ENCODE data around the gene ZNF135. TPM values are rescaled to one million over a fixed set of nuclear protein-coding genes. Genes with fewer than 3 reads are reported as not detected.

Gene ZNF135
- total and polyA plus RNA-seq, 2 donors (not counting 3 experiments of a cell fraction or from before 2014, with no cell fraction given), result 1.2 to 1.5 TPM

DNA sequence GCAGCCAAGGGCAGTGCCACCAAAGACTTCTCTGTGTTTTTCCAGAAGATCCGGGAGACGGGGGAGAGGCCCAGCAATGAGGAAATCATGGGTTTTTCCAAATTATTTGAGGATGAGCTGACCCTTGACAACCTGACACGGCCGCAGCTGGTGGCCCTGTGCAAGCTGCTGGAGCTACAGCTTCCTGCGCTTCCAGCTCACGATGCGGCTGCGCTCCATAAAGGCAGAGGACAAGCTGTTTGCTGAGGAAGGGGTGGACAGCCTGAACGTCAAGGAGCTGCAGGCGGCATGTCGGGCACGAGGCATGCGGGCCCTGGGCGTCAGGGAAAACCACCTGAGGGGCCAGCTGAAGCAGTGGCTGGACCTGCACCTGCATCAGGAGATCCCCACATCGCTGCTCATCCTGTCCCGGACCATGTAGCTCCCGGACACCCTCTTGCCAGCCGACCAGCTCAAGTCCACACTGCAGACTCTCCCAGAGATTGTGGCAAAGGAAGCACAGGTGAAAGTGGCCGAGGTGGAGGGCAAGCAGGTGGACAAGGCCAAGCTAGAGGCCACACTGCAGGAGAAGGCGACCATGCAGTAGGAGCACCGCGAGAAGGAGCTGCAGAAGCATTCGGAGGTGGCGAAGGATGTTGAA, 13.6 kb upstream of the ZNF135 start:
- ChIA-PET POLR2A (no interaction called here), CTCF (no interaction called here)
- no peak for DNase-seq (ENCODE audit: low read depth, low spot score)
- no peak overlapping the region for H2AFZ ChIP-seq (ENCODE audit: low read depth, low read length)
- H4K20me1 ChIP-seq (replicated peaks; ENCODE audit: control insufficient read depth, extremely low read depth, insufficient read depth, low read length), result no peaks in the 10 kb centered on the region
- H3K4me2 ChIP-seq (ENCODE audit: insufficient read depth, low read length), result no peak overlapping the region
- H3K27ac ChIP-seq (ENCODE audit: insufficient read depth, low read depth, low read length), result no peak overlapping the region
- no peak for FAIRE-seq
- intact Hi-C loops (cut with micrococcal nuclease) (no loop called here), dilution Hi-C loops (cut with MboI; ENCODE audit: extremely low pct_ligation_motif_present, low sequenced_read_pairs) (no loop called here)
- H3K36me3 ChIP-seq (ENCODE audit: control insufficient read depth in 2 of 2, extremely low read depth in 1 of 2, insufficient read depth in 2 of 2, low read length in 2 of 2), result no peaks in the 10 kb centered on the region
- H3K9ac ChIP-seq (replicated peaks; ENCODE audit: extremely low read depth, insufficient read depth, low read length), result no peak overlapping the region
- no peaks in the 10 kb centered on the region for H3K27me3 ChIP-seq (ENCODE audit: control insufficient read depth in 2 of 2, insufficient read depth in 2 of 2, low read length in 2 of 2)
- no peak overlapping the region for H3K4me3 ChIP-seq (replicated peaks in 1 of 3; ENCODE audit: insufficient read depth in 1 of 3, low read depth in 1 of 3, low read length in 3 of 3)
- TF ChIP-seq EZH2 (IDR thresholded peaks at IDR 0.05; ENCODE audit: borderline replicate concordance, low read depth, low read length, severe bottlenecking), result no peak
- TF ChIP-seq, protein P1, sequence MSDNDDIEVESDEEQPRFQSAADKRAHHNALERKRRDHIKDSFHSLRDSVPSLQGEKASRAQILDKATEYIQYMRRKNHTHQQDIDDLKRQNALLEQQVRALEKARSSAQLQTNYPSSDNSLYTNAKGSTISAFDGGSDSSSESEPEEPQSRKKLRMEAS (IDR thresholded peaks at IDR 0.05; ENCODE audit: insufficient read depth, insufficient read length), result no peak
- TF ChIP-seq, protein P2, sequence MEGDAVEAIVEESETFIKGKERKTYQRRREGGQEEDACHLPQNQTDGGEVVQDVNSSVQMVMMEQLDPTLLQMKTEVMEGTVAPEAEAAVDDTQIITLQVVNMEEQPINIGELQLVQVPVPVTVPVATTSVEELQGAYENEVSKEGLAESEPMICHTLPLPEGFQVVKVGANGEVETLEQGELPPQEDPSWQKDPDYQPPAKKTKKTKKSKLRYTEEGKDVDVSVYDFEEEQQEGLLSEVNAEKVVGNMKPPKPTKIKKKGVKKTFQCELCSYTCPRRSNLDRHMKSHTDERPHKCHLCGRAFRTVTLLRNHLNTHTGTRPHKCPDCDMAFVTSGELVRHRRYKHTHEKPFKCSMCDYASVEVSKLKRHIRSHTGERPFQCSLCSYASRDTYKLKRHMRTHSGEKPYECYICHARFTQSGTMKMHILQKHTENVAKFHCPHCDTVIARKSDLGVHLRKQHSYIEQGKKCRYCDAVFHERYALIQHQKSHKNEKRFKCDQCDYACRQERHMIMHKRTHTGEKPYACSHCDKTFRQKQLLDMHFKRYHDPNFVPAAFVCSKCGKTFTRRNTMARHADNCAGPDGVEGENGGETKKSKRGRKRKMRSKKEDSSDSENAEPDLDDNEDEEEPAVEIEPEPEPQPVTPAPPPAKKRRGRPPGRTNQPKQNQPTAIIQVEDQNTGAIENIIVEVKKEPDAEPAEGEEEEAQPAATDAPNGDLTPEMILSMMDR (IDR thresholded peaks at IDR 0.05; ENCODE audit: extremely low read depth in 1 of 2, insufficient read depth in 1 of 2, low read depth in 1 of 2, low read length in 2 of 2), result no peak
- TF ChIP-seq GATA2 (IDR thresholded peaks at IDR 0.05; ENCODE audit: insufficient read depth, insufficient read length, low read depth, low read length), result no peak
- TF ChIP-seq FOS (IDR thresholded peaks at IDR 0.05; ENCODE audit: borderline replicate concordance, insufficient read depth, low read length), result no peak
- no peak for TF ChIP-seq JUN (IDR thresholded peaks at IDR 0.05; ENCODE audit: borderline replicate concordance, insufficient read depth, insufficient read length, low read depth)
- TF ChIP-seq POLR2A (IDR thresholded peaks at IDR 0.05; ENCODE audit: low read depth, low read length), result no peak
- no peak for TF ChIP-seq MYC (IDR thresholded peaks at IDR 0.05; ENCODE audit: low read depth, low read length)
- TF ChIP-seq POLR2AphosphoS5 (IDR thresholded peaks at IDR 0.05; ENCODE audit: insufficient read depth, low read depth, low read length), result no peak
- H3K9me3 ChIP-seq (replicated peaks; ENCODE audit: control insufficient read depth, insufficient read depth, low read length), result peaks cover 7% of the 10 kb centered on the region
- H3K79me2 ChIP-seq (ENCODE audit: control insufficient read depth, insufficient read depth, low read length), result no peaks in the 10 kb centered on the region
- BruUV-seq (replicated peaks), result no TSS peak
- no peaks in the 10 kb centered on the region for H3K9me1 ChIP-seq (replicated peaks; ENCODE audit: control insufficient read depth, extremely low read depth, insufficient read depth, low read length)
- no peaks in the 10 kb centered on the region for H3K4me1 ChIP-seq (ENCODE audit: control insufficient read depth, extremely low read depth, insufficient read depth, low read length)
